ENCODE results near the gene NCOA3.

The NCOA3 gene

DNA sequence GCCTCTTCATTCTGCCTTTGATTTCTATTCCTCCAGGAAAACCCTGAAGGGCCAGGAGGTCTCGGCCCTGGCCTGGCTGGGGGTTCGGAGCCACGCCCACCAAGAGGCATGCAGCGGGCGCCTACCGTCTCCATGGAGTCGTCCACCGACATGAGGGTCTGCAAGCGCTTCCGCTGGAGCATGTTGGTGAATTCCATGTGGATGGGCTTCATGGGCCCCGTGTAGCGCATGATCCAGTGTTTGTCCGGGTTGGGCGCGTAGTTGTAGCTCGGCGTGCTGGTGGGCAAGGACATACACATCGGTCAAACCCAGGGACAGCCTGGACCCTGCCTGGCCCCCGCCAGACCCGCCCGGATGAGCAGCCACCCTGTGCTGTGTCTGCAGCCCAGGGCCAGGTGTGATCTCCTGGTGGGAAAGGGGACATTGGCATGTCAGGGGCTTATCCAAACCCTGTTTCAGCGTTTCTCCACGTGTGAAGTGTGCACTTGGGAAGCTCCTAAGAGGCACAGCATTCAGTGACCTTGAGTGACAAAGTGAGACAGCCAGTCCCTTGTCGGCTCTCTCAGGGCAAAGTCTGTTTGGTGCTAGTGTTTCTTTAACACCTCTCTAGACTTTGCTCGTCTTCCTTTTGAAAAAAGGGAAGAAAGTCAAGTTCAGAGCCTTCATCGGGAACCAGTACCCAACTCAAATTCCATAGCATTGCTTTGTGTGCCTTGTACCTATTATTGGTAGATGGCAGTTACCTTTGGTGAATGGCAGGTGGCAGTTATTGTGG, 182.8 kb downstream of the NCOA3 start:
- Mint-ChIP-seq H3K27me3 (peaks cover 4% of the 10 kb centered on the region), H3K4me3 (no peak overlapping the region), H3K4me1 (ENCODE audit: low read depth) (no peaks in the 10 kb centered on the region), H3K36me3 (ENCODE audit: low read depth) (no peaks in the 10 kb centered on the region), H3K9me3 (no peaks in the 10 kb centered on the region), H3K27ac (no peak overlapping the region)
- no peak for DNase-seq

DNA sequence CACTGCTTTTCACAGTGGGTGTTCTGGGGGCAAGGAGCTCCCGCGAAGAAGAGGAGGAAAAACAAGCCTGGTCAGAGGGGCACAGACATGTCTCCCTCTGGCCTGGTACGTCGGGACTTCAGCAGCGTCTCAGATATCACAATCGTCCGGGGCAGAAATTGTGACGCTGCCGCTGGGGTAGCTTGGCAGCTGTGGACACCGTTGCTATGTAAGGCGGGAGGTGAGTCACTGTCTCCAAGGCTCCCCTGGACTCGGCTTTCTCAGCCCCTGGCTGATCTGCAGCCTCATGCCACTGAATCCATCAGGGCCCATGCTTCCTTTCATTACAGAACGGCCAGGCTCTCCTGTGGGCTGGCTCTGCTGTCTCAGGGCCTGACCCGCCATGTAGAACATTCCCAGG, 184.9 kb downstream of the NCOA3 start:
- Mint-ChIP-seq H3K9me3 (no peaks in the 10 kb centered on the region), H3K27ac (no peak overlapping the region)

DNA sequence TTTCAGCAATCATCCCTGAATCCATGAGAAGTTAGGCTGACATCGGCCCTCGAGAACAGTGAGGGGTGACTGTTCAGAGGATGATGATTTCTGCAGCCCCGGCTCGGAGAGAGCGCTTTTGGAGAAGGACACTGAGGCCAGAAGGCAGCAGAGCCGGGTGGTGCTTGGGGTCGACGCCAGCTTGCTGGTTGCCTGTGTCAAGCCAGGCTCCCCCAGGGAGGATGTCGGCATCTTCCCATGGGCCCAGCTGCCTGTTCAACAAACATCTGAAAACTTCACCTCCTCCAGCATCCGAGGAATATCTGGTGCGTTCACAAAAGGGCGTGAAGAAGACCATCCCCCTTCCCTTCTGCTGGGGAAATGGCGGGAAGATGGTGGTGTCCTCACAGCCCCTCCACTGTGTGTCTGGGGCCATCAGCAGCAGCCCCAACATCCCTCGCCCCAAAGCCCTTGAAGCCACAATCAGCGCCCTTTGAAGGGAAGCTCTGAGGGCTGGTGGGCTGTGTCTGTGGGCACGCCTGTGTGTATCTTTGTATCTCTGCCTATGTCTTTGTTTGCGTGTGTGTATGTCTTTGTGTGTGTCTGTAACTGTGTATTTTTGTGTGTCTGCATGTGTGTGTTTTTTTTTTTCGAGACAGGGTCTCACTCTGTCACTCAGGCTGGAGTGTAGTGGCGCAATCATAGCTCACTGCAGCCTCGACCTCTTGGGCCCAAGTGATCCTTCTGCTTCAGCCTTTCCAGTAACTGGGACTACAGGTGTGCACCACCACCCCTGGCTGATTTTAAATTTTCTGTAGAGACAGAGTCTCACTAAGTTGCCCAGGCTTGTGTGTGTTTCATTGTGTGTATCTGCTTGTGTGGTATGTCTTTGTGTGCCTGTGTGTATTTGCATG, 185.7 kb downstream of the NCOA3 start:
- no peaks in the 10 kb centered on the region for H3K9me3 Mint-ChIP-seq
- H3K27ac Mint-ChIP-seq = no peak overlapping the region
- DNase-seq = no peak
- H3K4me3 Mint-ChIP-seq = no peak overlapping the region
- H3K4me1 Mint-ChIP-seq (ENCODE audit: low read depth) = no peaks in the 10 kb centered on the region
- peaks cover 4% of the 10 kb centered on the region for H3K27me3 Mint-ChIP-seq
- H3K36me3 Mint-ChIP-seq (ENCODE audit: low read depth) = no peaks in the 10 kb centered on the region

More for the DNA sequence above, 184.9 kb downstream of the NCOA3 start:
- Mint-ChIP-seq H3K4me3 (no peak overlapping the region), H3K36me3 (ENCODE audit: low read depth) (no peaks in the 10 kb centered on the region), H3K27me3 (peaks cover 4% of the 10 kb centered on the region), H3K4me1 (ENCODE audit: low read depth) (no peaks in the 10 kb centered on the region)
- DNase-seq = no peak

DNA sequence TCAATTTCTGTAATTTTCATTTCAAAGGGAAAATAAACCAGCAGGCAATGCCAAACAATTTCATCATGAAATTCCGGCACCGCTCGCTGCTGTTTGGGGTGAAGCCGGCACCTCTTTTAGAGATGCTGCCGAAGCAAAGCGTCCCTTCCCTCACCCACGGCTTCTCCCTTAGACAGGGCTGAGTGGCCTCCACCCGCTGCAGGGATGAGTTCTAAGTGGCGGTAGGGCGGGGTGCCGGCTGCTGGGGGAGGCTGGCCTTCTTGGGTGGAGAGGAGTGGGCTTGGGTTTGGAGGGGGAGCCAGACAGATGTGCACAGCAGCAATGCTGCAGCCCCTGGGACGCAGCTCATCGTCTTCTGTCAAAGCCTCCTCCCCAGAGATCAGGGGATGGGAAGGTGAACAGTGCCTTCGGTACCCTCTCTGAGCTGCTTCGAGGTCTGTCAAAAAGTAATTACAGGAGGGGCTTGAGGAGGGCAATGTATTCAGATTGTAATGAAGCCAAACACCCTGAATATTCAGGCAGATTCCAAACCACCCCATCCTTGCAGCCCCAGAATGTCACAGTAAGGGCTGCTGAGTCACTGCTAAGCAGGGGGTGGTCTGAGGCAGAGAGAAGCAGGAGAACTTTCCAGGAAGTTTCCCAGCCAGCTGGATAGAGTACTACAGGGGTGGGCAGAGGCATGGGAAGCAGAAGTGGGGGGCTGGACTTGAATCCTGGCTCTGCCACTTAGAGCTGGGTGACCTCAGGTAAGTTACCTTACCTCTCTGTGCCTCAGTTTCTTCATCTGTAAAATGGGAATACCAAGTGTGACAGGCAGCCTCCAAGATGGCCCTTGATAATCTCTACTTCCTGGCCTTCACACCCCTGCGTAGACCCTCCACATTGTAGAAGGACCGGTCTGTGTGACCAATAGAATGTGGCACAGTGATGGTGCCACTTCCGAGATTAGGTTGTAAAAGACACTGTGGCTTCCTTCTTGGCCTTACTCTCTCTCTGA, 187.0 kb downstream of the NCOA3 start:
- H3K4me3 Mint-ChIP-seq = no peak overlapping the region
- H3K4me1 Mint-ChIP-seq (ENCODE audit: low read depth) = no peaks in the 10 kb centered on the region
- no peak for DNase-seq
- H3K27me3 Mint-ChIP-seq = peaks cover 4% of the 10 kb centered on the region
- H3K9me3 Mint-ChIP-seq = no peaks in the 10 kb centered on the region
- no peaks in the 10 kb centered on the region for H3K36me3 Mint-ChIP-seq (ENCODE audit: low read depth)
- H3K27ac Mint-ChIP-seq = no peak overlapping the region

DNA sequence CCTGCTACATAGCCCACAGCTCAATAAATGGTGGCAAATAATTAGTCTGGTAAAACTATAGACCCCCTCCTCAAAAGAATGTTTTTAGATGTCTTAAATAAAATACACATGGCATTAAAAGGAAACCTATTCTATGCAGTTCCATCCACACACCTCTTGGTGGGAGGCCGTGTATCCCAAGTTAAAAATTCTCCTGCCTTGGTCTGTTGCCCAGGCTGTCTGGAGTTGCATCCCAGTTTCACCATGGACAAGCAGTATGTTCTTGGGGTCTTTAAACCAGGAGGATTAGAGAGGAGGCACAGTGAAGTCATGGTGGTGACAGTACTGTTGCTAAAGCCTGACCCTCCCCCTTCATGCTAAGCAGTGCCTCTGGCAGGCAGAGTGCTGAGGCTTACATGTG, 188.0 kb downstream of the NCOA3 start:
- no peak overlapping the region for H3K4me3 Mint-ChIP-seq
- no peaks in the 10 kb centered on the region for H3K9me3 Mint-ChIP-seq
- no peaks in the 10 kb centered on the region for H3K36me3 Mint-ChIP-seq (ENCODE audit: low read depth)
- H3K27ac Mint-ChIP-seq = no peak overlapping the region
- DNase-seq = no peak
- H3K4me1 Mint-ChIP-seq (ENCODE audit: low read depth) = no peaks in the 10 kb centered on the region
- peaks cover 4% of the 10 kb centered on the region for H3K27me3 Mint-ChIP-seq

DNA sequence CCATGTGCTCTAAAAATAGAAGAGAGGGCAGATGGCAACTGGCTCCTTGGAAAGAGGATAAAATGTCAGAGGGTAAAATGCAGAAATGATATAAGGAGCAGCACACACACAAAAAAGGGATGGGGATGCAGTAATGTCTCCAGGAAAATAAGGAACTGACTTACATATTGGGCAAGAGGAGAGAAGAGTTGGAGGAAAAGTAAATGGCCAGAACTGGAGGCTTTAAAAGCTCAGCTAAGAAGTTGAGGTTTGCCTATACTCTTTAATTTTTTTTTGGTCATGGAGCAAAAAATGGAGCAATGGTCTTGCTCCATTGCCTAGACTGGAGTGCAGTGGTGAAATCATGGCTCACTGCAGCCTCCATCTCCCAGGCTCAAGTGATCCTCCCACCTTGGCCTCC, 189.9 kb downstream of the NCOA3 start:
- no peaks in the 10 kb centered on the region for H3K9me3 Mint-ChIP-seq
- H3K27me3 Mint-ChIP-seq = peaks cover 4% of the 10 kb centered on the region
- H3K27ac Mint-ChIP-seq = no peak overlapping the region
- no peak overlapping the region for H3K4me3 Mint-ChIP-seq
- peaks cover 10% of the 10 kb centered on the region for H3K4me1 Mint-ChIP-seq (ENCODE audit: low read depth)
- no peaks in the 10 kb centered on the region for H3K36me3 Mint-ChIP-seq (ENCODE audit: low read depth)
- DNase-seq = no peak

DNA sequence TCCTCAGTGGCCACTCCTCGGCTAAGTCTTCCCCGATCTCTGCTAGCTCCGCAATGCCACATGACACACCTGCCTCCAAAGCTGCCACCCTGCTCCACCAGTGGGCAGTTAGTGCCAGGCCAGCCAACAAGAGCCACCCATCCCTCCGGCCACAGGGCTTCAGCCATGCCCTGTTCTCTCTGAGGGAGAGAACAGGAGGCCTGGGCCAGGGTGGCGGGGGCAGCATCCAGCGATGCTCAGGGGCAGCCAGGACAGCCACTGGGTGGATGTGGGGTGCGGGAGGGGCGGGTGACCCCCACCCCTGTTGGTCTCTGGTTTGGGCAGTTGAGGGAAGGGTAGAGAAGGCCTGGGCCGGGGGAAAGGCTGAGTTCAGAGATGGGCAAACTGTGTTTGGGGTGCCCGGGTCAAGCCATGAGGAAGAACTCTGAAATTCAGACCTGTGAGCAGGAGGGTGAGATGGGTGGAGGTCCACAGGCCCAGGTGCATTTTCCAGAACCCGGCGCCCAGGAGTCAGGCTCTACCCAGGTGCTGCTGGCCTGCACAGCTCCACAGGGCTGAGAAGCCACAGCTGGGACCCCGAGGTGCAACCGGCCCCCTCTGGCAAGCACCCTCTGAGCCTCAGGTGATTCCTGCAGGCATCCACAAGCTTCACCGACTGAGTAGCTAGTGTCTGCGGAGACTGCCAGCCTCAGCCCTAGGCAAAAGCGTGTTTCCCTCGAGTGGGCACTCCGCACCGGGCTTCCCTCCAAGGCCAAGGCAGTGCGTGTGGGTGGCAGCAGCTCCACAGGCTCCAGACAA, 192.5 kb downstream of the NCOA3 start:
- no peak overlapping the region for H3K4me3 Mint-ChIP-seq
- H3K27me3 Mint-ChIP-seq = no peaks in the 10 kb centered on the region
- DNase-seq = no peak
- no peak overlapping the region for H3K27ac Mint-ChIP-seq
- no peaks in the 10 kb centered on the region for H3K9me3 Mint-ChIP-seq
- H3K36me3 Mint-ChIP-seq (ENCODE audit: low read depth) = no peaks in the 10 kb centered on the region
- H3K4me1 Mint-ChIP-seq (ENCODE audit: low read depth) = peaks cover 10% of the 10 kb centered on the region

DNA sequence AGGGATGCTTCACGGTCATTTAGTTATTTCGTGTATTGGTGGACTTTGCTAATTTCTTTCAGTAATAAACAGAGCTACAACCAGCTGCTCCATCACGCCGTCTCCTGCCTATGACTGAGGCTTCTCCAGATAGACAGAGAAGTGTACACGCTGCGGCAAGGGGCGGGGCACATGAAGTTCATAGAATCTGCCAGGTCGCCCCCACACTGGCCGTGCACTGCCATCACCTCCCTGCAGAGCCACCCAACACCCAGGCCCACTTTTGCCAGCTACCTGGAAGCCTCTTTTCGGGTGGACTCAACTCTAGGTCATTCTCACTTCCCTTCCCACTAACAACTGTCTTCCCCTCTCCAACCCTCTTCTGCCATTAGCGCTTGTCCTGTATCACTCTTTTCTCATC, 195.2 kb downstream of the NCOA3 start:
- H3K27ac Mint-ChIP-seq = no peak overlapping the region
- no peaks in the 10 kb centered on the region for H3K27me3 Mint-ChIP-seq
- no peaks in the 10 kb centered on the region for H3K9me3 Mint-ChIP-seq
- H3K4me1 Mint-ChIP-seq (ENCODE audit: low read depth) = peaks cover 10% of the 10 kb centered on the region
- DNase-seq = no peak
- no peaks in the 10 kb centered on the region for H3K36me3 Mint-ChIP-seq (ENCODE audit: low read depth)
- no peak overlapping the region for H3K4me3 Mint-ChIP-seq

DNA sequence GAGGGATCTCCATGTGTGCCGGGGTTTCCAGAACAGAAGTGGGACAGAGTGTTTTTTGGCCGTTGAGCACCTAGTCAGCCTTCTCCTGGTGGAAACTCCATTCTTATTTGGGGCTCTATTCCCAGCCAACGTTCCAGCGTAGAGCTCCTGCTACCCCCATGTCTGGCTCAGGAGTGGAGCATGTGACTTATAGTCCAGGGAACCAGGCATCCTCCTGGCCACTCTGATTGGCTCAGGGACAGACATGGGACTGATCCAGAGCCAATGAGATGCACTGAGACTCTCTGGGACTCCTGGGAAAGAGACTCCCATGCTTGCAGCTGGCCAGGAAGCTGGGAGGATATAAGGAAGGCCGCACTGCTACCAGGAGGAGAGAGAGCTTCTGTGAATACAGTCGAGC, 196.5 kb downstream of the NCOA3 start:
- peaks cover 10% of the 10 kb centered on the region for H3K4me1 Mint-ChIP-seq (ENCODE audit: low read depth)
- H3K27me3 Mint-ChIP-seq = no peaks in the 10 kb centered on the region
- no peak for DNase-seq
- no peak overlapping the region for H3K27ac Mint-ChIP-seq
- no peaks in the 10 kb centered on the region for H3K9me3 Mint-ChIP-seq
- no peaks in the 10 kb centered on the region for H3K36me3 Mint-ChIP-seq (ENCODE audit: low read depth)
- no peak overlapping the region for H3K4me3 Mint-ChIP-seq

DNA sequence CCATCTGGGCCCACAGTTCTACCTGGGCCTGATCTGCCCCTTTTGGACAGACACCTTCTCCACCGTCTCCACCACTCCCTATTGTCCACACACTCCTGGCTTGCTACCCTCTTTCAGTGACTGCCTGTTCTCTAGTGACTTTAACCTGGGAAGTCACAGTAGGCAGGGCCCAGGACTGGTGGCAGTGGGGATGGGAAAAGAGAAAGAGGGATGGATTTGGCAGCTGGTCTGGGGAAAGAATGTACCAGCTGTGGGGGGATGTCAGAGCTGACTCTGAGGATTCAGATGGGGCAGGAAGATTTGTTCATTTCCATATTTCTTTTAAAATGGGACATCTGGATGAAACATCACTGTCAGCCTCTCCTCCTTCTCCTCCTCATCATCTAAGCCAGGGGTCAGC, 198.1 kb downstream of the NCOA3 start:
- Mint-ChIP-seq H3K4me1 (ENCODE audit: low read depth) (peaks cover 10% of the 10 kb centered on the region), H3K4me3 (no peak overlapping the region), H3K27me3 (no peaks in the 10 kb centered on the region), H3K9me3 (no peaks in the 10 kb centered on the region), H3K36me3 (ENCODE audit: low read depth) (no peaks in the 10 kb centered on the region), H3K27ac (no peak overlapping the region)
- DNase-seq = no peak

DNA sequence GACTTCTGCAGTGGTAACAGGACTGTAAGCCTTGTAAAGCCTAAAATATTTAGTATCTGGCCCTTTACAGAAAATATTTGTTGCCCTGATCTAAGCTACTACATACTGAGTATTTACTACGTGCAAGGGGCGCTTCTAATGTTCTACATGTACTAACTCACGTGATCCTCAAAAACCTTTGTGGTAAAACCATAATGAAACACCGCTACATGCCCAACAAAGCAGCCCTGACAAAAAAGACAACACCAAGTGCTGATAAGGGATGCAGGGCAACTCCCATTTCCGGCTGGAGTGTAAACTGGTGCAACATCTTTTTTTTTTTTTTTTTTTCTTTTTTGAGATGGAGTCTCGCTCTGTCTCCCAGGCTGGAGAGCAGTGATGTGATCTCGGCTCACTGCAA, 198.6 kb downstream of the NCOA3 start:
- Mint-ChIP-seq H3K4me1 (ENCODE audit: low read depth) (peaks cover 4% of the 10 kb centered on the region), H3K9me3 (no peaks in the 10 kb centered on the region), H3K27ac (no peak overlapping the region), H3K36me3 (ENCODE audit: low read depth) (no peaks in the 10 kb centered on the region), H3K27me3 (no peaks in the 10 kb centered on the region), H3K4me3 (no peak overlapping the region)
- DNase-seq = no peak

DNA sequence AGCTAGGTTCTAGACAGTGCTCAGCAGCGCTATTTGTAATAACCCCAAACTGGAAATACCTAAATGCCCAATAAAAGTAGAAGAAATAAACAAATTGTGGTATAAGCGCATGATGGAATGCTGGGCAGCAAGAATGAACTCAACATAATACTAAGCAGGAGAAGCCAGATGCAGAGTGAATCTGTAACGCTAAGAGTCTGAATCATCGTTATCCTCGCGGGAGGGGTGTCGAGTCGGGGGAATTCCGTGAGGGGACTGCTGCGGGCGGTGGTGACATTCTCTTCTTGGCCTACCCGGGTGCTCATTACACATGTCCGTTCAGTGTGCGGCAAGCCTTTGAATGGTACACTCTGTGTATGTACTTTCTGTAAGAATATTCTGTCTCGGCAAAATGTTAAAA, 199.9 kb downstream of the NCOA3 start:
- H3K27ac Mint-ChIP-seq = no peak overlapping the region
- no peak for DNase-seq
- no peaks in the 10 kb centered on the region for H3K4me1 Mint-ChIP-seq (ENCODE audit: low read depth)
- no peaks in the 10 kb centered on the region for H3K9me3 Mint-ChIP-seq
- no peak overlapping the region for H3K4me3 Mint-ChIP-seq
- H3K27me3 Mint-ChIP-seq = no peaks in the 10 kb centered on the region
- H3K36me3 Mint-ChIP-seq (ENCODE audit: low read depth) = no peaks in the 10 kb centered on the region

DNA sequence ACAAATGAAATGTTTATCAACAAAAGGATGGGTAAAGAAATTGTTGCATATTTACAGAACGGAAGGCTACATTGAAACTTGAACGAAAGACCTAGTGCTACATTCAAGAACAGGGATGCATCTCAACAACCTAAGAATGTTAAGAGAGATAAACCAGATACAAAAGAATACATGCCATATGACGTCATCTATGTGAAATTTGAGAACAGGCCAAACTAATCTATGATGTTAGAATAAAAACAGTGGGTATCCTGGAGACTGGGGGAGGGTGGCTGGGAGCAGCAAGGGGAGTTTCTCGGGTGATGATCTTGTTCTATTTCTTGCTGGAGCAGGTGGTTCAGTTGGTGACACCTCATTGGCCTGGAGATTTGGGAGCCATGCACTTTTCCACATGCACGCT, 202.1 kb downstream of the NCOA3 start:
- Mint-ChIP-seq H3K27ac (no peak overlapping the region), H3K27me3 (peaks cover 3% of the 10 kb centered on the region), H3K36me3 (ENCODE audit: low read depth) (no peaks in the 10 kb centered on the region), H3K9me3 (no peaks in the 10 kb centered on the region), H3K4me1 (ENCODE audit: low read depth) (no peaks in the 10 kb centered on the region), H3K4me3 (no peak overlapping the region)
- no peak for DNase-seq

All from activated T-cell treated with anti-CD3 and anti-CD28 coated beads, Interleukin-2, amount 50 U/mL, for 24 hours (primary cell).